ENCODE data around the gene USP6NL. TPM values are rescaled to one million over a fixed set of nuclear protein-coding genes. Genes with fewer than 3 reads are reported as not detected.

The USP6NL gene
- total RNA-seq, 1 experiment from 2014 or later: 13.0 TPM

DNA sequence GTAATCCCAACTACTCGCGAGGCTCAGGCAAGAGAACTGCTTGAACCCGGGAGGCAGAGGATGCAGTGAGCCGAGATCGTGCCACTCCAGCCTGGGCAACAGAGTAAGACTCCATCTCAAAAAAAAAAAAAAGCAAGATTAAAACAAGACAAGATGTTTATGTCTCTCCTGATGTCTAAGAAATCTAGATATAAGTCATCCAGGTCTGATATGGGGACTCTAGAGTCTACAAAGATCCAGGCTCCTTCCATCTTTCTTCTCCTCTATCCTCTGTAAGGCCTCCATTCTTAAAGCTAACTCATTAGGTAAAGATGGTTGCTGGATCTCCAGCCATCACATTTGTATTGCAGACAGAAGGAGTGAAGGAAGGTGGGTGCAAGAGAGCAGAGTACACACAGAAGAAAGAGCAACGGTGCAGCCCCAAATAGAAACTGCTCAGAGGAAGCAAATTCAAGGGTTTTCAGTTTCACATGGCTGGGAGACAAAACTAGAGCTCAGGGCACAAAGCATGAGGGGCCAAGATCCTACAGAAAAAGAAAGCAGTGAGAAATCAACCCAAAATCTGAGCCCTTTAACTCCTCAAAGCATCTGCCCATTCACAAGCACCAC lies 57.6 kb downstream of the USP6NL start:
- H4K20me1 ChIP-seq (ENCODE audit: low read length): no peaks in the 10 kb centered on the region
- H3F3A ChIP-seq (ENCODE audit: low read length, unreplicated experiment): peaks cover 3% of the 10 kb centered on the region
- H3K4me1 ChIP-seq (ENCODE audit: insufficient read depth, low read length): peaks cover 24% of the 10 kb centered on the region
- H3K4me3 ChIP-seq (ENCODE audit: low read length): no peak overlapping the region
- DNase-seq (no peak), ATAC-seq (no peak)
- H3K4me2 ChIP-seq (ENCODE audit: low read length): no peak overlapping the region
- no peaks in the 10 kb centered on the region for H3K9me2 ChIP-seq (replicated peaks; ENCODE audit: low read length)
- ChIA-PET POLR2A (ENCODE audit: unreplicated experiment) (no interaction called here), CTCF (no interaction called here)
- TF ChIP-seq, protein P1, sequence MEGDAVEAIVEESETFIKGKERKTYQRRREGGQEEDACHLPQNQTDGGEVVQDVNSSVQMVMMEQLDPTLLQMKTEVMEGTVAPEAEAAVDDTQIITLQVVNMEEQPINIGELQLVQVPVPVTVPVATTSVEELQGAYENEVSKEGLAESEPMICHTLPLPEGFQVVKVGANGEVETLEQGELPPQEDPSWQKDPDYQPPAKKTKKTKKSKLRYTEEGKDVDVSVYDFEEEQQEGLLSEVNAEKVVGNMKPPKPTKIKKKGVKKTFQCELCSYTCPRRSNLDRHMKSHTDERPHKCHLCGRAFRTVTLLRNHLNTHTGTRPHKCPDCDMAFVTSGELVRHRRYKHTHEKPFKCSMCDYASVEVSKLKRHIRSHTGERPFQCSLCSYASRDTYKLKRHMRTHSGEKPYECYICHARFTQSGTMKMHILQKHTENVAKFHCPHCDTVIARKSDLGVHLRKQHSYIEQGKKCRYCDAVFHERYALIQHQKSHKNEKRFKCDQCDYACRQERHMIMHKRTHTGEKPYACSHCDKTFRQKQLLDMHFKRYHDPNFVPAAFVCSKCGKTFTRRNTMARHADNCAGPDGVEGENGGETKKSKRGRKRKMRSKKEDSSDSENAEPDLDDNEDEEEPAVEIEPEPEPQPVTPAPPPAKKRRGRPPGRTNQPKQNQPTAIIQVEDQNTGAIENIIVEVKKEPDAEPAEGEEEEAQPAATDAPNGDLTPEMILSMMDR (conservative IDR thresholded peaks at IDR 0.05; ENCODE audit: low read depth, low read length): no peak
- TF ChIP-seq EZH2phosphoT487 (IDR thresholded peaks at IDR 0.05; ENCODE audit: borderline replicate concordance, low read length) (no peak), EZH2 (IDR thresholded peaks at IDR 0.05; ENCODE audit: low read length, unreplicated experiment) (no peak)
- no TSS peak for BruUV-seq (replicated peaks)
- no peak overlapping the region for H3K27ac ChIP-seq (ENCODE audit: low read length)
- H3K27me3 ChIP-seq (ENCODE audit: low read length): no peaks in the 10 kb centered on the region
- peaks cover 57% of the 10 kb centered on the region for H3K79me2 ChIP-seq (ENCODE audit: low read length)
- H3K9me3 ChIP-seq (ENCODE audit: low read length): no peaks in the 10 kb centered on the region
- H3K9ac ChIP-seq (ENCODE audit: low read length): no peak overlapping the region
- intact Hi-C loops (cut with micrococcal nuclease): no loop called here
- H2AFZ ChIP-seq (ENCODE audit: low read length): no peak overlapping the region
- no peaks in the 10 kb centered on the region for H3K36me3 ChIP-seq (ENCODE audit: low read depth, low read length)

- no peaks in the 10 kb centered on the region for H3K9me2 ChIP-seq (replicated peaks; ENCODE audit: low read length)
- no peaks in the 10 kb centered on the region for H3K27me3 ChIP-seq (ENCODE audit: low read length)
- TF ChIP-seq, protein P1 (conservative IDR thresholded peaks at IDR 0.05; ENCODE audit: low read depth, low read length): no peak
- no peak for TF ChIP-seq EZH2 (IDR thresholded peaks at IDR 0.05; ENCODE audit: low read length, unreplicated experiment)
- no peak for TF ChIP-seq EZH2phosphoT487 (IDR thresholded peaks at IDR 0.05; ENCODE audit: borderline replicate concordance, low read length)
- ChIA-PET POLR2A (ENCODE audit: unreplicated experiment) (no interaction called here), CTCF (interaction anchor here (0.6 kb wide), 2 partner anchors 45 to 97 kb away, joined by 4 read pairs; no protein-coding TSS in a partner anchor)
- H3K4me2 ChIP-seq (ENCODE audit: low read length): peak overlapping the region; percentile 76
- H3K27ac ChIP-seq (ENCODE audit: low read length): peak overlapping the region; percentile 88
- H3K9me3 ChIP-seq (ENCODE audit: low read length): no peaks in the 10 kb centered on the region
- peaks cover 55% of the 10 kb centered on the region for H3K79me2 ChIP-seq (ENCODE audit: low read length)
- H3K4me3 ChIP-seq (ENCODE audit: low read length): peak overlapping the region; percentile 42
- intact Hi-C loops (cut with micrococcal nuclease): no loop called here
- DNase-seq (peak; percentile 79), ATAC-seq (peak; percentile 96)
- peaks cover 26% of the 10 kb centered on the region for H3K4me1 ChIP-seq (ENCODE audit: insufficient read depth, low read length)
- no peaks in the 10 kb centered on the region for H4K20me1 ChIP-seq (ENCODE audit: low read length)
- no peaks in the 10 kb centered on the region for H3K36me3 ChIP-seq (ENCODE audit: low read depth, low read length)
- peak overlapping the region; percentile 44 for H3K9ac ChIP-seq (ENCODE audit: low read length)
- BruUV-seq (replicated peaks): no TSS peak
- H3F3A ChIP-seq (ENCODE audit: low read length, unreplicated experiment): peaks cover 3% of the 10 kb centered on the region
- H2AFZ ChIP-seq (ENCODE audit: low read length): no peak overlapping the region
These were observed 59.4 kb downstream of the USP6NL start for GRCh38 chr10:11551916-11552602.

DNA sequence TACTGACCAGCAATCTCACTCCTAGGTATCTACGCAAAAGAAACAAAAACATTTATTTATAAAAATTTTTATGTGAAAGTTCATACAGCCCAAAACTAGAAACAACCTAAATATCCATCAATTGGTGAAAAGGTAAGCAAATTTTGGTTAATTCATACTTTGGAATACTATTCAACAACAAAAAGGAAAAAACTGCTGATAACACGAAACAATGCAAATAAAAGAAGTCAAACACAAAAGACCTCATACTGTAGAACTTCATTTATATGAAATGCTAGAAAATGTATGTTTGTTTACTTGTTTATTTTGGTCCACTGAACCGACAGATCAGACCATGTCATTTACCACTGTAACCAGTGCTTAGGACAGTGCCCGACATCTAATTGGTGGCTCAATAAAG lies 60.3 kb downstream of the USP6NL start:
- ChIA-PET CTCF (no interaction called here), POLR2A (ENCODE audit: unreplicated experiment) (no interaction called here)
- Histone ChIP-seq H3K9me3 (ENCODE audit: low read length) (no peaks in the 10 kb centered on the region), H3K79me2 (ENCODE audit: low read length) (peaks cover 52% of the 10 kb centered on the region), H3K4me2 (ENCODE audit: low read length) (peak overlapping the region; percentile 76), H3K27ac (ENCODE audit: low read length) (peak overlapping the region; percentile 88), H3F3A (ENCODE audit: low read length, unreplicated experiment) (peaks cover 3% of the 10 kb centered on the region), H3K4me3 (ENCODE audit: low read length) (no peak overlapping the region), H3K36me3 (ENCODE audit: low read depth, low read length) (no peaks in the 10 kb centered on the region), H3K27me3 (ENCODE audit: low read length) (no peaks in the 10 kb centered on the region), H3K9me2 (replicated peaks; ENCODE audit: low read length) (no peaks in the 10 kb centered on the region), H3K4me1 (ENCODE audit: insufficient read depth, low read length) (peaks cover 32% of the 10 kb centered on the region), H4K20me1 (ENCODE audit: low read length) (no peaks in the 10 kb centered on the region), H2AFZ (ENCODE audit: low read length) (no peak overlapping the region), H3K9ac (ENCODE audit: low read length) (no peak overlapping the region)
- DNase-seq (no peak), ATAC-seq (no peak)
- TF ChIP-seq, protein P1 (conservative IDR thresholded peaks at IDR 0.05; ENCODE audit: low read depth, low read length): no peak
- no peak for TF ChIP-seq EZH2 (IDR thresholded peaks at IDR 0.05; ENCODE audit: low read length, unreplicated experiment)
- no peak for TF ChIP-seq EZH2phosphoT487 (IDR thresholded peaks at IDR 0.05; ENCODE audit: borderline replicate concordance, low read length)
- no TSS peak for BruUV-seq (replicated peaks)
- intact Hi-C loops (cut with micrococcal nuclease): no loop called here

Measured in PC-3 (cell line).